Measurements from ENCODE around the gene SCN4A. TPM values are rescaled to one million over a fixed set of nuclear protein-coding genes. Genes with fewer than 3 reads are reported as not detected.
"Not testable (repeated sequence)": the region's sequence is repeated elsewhere in the genome, so short reads cannot be mapped to it uniquely, and the experiment has no call there.

SCN4A gene
- total RNA-seq, 4 donors from 2014 or later: 0.80 to 1.5 (median 0.81) TPM

DNA sequence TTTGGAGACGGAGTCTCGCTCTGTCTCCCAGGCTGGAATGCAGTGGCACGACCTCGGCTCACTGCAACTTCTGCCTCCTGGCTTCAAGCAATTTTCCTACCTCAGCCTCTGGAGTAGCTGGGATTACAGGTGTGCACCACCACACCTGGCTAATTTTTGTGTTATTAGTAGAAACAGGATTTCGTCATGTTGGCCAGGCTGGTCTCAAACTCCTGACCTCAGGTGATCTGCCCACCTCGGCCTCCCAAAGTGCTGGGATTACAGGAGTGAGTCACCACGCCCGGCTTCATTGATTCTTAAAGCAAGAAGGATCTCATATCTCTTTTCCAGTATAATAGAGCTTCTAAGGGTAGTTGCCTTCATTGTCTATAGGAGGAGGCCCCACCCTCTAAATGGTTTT is 67.9 kb downstream of the SCN4A start:
- DNase-seq (ENCODE audit: low spot score in 2 of 2); intact Hi-C loops (cut with DNase I; ENCODE audit: low total_unique reads); H3K4me3 ChIP-seq (ENCODE audit: low read depth, poor library complexity, severe bottlenecking): not testable (repeated sequence)
- WGBS, 2 donors: 96 to 98% methylated on average over 8 of the region's 8 CpGs

- H3K4me3 ChIP-seq (ENCODE audit: low read depth, poor library complexity, severe bottlenecking); DNase-seq (ENCODE audit: low spot score in 2 of 2); intact Hi-C loops (cut with DNase I; ENCODE audit: low total_unique reads): not testable (repeated sequence)
- 35 to 46% methylated on average over 5 of the region's 5 CpGs for WGBS, 2 donors
These were observed 68.9 kb downstream of the SCN4A start for GRCh38 chr17:63903787-63904201.

DNA sequence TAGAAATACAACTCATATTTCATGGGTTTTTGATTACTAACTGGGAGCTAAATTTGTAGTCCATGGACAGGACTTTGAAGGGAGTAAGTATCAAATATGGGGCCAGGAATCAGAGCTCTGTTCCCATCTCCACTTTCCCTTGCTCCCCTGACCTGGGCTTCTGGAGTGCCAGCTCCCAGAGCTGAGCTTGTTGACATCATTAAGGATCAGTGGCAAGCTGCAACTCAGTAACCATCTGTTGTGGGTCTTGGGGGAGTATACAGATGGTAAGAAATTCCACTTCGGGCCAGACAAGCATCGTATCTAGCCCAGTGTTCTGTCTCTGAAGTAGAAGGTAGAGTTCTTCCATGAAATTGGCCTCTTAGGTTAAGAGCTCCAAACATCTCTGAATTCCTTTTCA is 70.7 kb downstream of the SCN4A start:
- H3K4me3 ChIP-seq (ENCODE audit: low read depth, poor library complexity, severe bottlenecking); DNase-seq (ENCODE audit: low spot score in 2 of 2); intact Hi-C loops (cut with DNase I; ENCODE audit: low total_unique reads): not testable (repeated sequence)
- 90 to 91% methylated on average over 2 of the region's 2 CpGs for WGBS, 2 donors

GRCh38 chr17:63898899-63899798 is 73.6 kb downstream of the SCN4A start:
- intact Hi-C loops (cut with DNase I; ENCODE audit: low total_unique reads); H3K4me3 ChIP-seq (ENCODE audit: low read depth, poor library complexity, severe bottlenecking): not testable (repeated sequence)
- WGBS, 2 donors: 81 to 88% methylated on average over 3 to 6 of the region's 6 CpGs

GRCh38 chr17:63896524-63897354 is 76.0 kb downstream of the SCN4A start, which contains the start of gene CSH1:
TSS of gene CSH1 (minus strand) at chr17:63896574. CDS start at chr17:63896511, 63 bp downstream.
- DNase-seq (ENCODE audit: low spot score in 2 of 2); intact Hi-C loops (cut with DNase I; ENCODE audit: low total_unique reads); H3K4me3 ChIP-seq (ENCODE audit: low read depth, poor library complexity, severe bottlenecking): not testable (repeated sequence)
- WGBS, 2 donors: 91 to 94% methylated on average over 10 to 14 of the region's 14 CpGs

More at GRCh38 chr17:63898899-63899798, 73.6 kb downstream of the SCN4A start:
- not testable (repeated sequence) for DNase-seq (ENCODE audit: low spot score in 2 of 2)

DNA sequence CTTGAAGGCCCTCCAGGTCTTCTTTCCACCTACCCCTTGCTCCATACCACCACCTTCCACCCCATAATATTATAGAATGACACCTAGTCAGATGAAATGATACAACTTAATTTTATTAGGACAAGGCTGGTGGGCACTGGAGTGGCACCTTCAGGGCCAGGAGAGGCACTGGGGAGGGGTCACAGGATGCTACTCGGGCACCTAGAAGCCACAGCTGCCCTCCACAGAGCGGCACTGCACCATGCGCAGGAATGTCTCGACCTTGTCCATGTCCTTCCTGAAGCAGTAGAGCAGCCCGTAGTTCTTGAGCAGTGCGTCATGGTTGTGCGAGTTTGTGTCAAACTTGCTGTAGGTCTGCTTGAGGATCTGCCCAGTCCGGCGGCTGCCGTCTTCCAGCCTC is 77.9 kb downstream of the SCN4A start:
- peak in 1 of 2 donors; percentile 46 for DNase-seq (ENCODE audit: low spot score in 2 of 2)
- 93 to 98% methylated on average over 10 of the region's 10 CpGs for WGBS, 2 donors
- H3K4me3 ChIP-seq (ENCODE audit: low read depth, poor library complexity, severe bottlenecking); intact Hi-C loops (cut with DNase I; ENCODE audit: low total_unique reads): not testable (repeated sequence)

DNA sequence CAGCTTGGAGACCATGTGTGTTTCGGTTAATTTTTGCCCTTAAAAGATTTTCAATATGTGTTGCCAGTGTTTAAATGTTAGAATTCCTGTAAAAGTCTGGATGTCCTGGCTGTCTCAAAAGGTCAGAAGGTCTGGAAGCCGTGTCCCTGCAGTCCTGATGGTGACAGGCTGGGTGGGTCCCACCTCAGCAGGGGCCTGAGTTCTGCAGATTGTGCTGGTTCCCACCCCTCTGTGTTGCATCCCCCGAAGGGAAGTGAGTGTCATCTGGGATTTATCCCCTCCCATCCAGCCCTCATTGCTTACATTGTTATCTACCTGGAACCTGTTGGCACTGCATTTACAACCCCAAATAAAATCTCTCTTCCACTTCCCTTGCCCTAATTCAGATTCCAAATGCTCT is 78.7 kb downstream of the SCN4A start:
- DNase-seq (ENCODE audit: low spot score in 2 of 2); intact Hi-C loops (cut with DNase I; ENCODE audit: low total_unique reads); H3K4me3 ChIP-seq (ENCODE audit: low read depth, poor library complexity, severe bottlenecking): not testable (repeated sequence)
- WGBS, 2 donors: 72 to 77% methylated on average over 3 of the region's 3 CpGs

DNA sequence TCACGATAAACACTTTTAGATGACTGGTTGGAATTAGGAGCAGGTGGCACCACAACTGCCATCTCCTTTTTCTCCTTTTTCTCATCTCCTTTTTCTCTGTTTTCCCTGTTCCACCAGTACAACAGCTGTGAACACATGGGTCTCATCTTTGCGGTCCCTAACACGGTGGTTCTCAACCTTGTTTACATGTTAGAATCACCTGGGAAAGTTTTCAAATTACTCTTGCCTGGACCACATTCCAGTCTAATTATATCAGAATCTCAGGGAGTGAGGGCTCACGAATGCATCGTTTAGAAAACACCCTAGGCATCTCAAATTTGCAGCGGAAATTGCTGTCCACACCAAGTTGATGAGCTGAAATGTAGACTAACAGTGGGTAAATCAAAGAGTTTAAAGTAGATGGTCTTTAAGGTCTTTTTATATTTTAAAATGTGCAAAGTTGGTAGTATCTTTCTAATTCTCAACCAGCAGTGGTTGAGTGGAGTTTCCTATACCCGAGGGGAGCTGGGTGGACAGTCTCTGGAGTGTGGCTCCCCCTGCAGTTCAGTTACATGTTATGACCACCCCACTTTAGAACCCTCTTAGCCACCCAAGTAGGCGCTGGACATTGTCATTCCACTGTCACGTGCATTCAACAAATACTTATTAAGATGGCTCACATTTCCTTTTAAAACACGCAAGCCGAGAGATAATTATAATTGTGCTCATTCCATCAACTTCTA is 80.2 kb downstream of the SCN4A start:
- H3K4me3 ChIP-seq (ENCODE audit: low read depth, poor library complexity, severe bottlenecking); intact Hi-C loops (cut with DNase I; ENCODE audit: low total_unique reads); DNase-seq (ENCODE audit: low spot score in 2 of 2): not testable (repeated sequence)
- 60% methylated on average over 11 of the region's 11 CpGs for WGBS, 2 donors

DNA sequence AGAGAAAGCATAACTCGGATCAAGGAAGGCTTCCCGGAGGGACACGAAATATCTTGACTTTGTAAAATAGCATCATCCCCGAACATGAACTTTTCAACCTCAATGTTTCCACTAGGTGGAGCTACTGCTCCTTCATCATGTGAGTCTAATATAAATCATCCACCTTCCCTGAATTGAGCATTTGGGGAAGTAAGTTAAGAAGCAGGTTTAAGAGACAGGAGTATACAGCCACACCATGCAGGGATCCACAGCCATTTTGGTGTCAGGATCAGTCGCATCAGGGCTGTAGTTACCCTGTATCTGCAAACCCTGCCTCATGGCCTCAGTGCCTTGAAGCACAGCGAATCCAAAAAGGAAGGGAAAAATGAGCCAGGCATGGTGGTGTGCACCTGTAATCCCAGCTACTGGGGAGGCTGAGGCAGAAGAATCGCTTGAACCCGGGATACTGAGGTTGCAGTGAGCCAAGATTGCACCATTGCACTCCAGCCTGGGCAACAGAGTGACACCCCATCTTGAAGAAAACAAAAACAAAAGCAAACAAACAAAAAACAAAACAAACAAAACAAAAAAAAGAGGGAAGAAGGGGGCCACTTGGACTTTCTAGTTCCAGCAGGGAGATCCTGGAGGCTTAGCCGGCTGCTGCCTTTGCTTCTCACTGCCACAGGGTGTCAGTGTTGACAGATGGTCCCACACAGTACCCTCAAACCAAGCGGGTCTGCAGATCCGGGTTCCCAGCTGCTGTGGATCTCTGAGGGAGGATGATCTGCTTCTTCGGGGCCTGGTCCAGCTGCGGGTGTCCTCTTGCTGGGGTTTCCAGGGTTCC is 83.5 kb downstream of the SCN4A start:
- H3K4me3 ChIP-seq (ENCODE audit: low read depth, poor library complexity, severe bottlenecking); DNase-seq (ENCODE audit: low spot score in 2 of 2); intact Hi-C loops (cut with DNase I; ENCODE audit: low total_unique reads): not testable (repeated sequence)
- 29 to 37% methylated on average over 13 of the region's 13 CpGs for WGBS, 2 donors

Other genes starting within 250 kb of the SCN4A start
- 10 to 100 TPM; 15.8 to 26.4 (median 19.3) TPM for gene STRADA, start 231.1 kb downstream of the SCN4A start, total RNA-seq
- 10 to 100 TPM; 48.7 to 71.9 (median 59.5) TPM for gene CCDC47, start 199.3 kb downstream of the SCN4A start, total RNA-seq
- 10 to 100 TPM; 59.1 to 87.4 (median 64.0) TPM for gene DDX42, start 198.7 kb downstream of the SCN4A start, total RNA-seq
- gene PSMC5, start 145.5 kb downstream of the SCN4A start, total RNA-seq: 100 to 1,000 TPM in 1 of 4 donors, 10 to 100 TPM in 3; 68.9 to 126 (median 88.7) TPM
- 10 to 100 TPM; 28.4 to 76.8 (median 47.2) TPM for gene FTSJ3, start 145.3 kb downstream of the SCN4A start, total RNA-seq
- 100 to 1,000 TPM; 235 to 310 (median 272) TPM for gene SMARCD2, start 130.2 kb downstream of the SCN4A start, total RNA-seq
- gene CSH2, start 99.2 kb downstream of the SCN4A start, total RNA-seq: not detected
- gene GH2, start 91.0 kb downstream of the SCN4A start, total RNA-seq: not detected
- gene CSH1, start 76.3 kb downstream of the SCN4A start, total RNA-seq: not detected
- not detected for gene CSHL1, start 61.7 kb downstream of the SCN4A start, total RNA-seq
- gene GH1, start 54.1 kb downstream of the SCN4A start, total RNA-seq: not detected
- gene CD79B, start 40.6 kb downstream of the SCN4A start, total RNA-seq: 1 to 10 TPM in 3 of 4 donors, under 1 TPM in 1; 0.72 to 5.8 (median 3.5) TPM
- under 1 TPM in 1 of 4 donors, not detected in 3; 0.17 TPM for gene PRR29, start 25.4 kb upstream of the SCN4A start, total RNA-seq
- gene ICAM2, start 47.7 kb upstream of the SCN4A start, total RNA-seq: 10 to 100 TPM; 11.5 to 26.8 (median 19.9) TPM
- gene ERN1, start 157.2 kb upstream of the SCN4A start, total RNA-seq: 10 to 100 TPM; 18.2 to 44.0 (median 22.8) TPM